Spleen (tissue), 11 donors: Measurements from ENCODE around the gene GSTM5. TPM values are rescaled to one million over a fixed set of nuclear protein-coding genes. Genes with fewer than 3 reads are reported as not detected.

ENCODE experiments used
- DNase-seq: peaks from one replicate; pipeline ENCODE4 v3.0.0-alpha.2; 2020
- H3K27ac ChIP-seq, 8 donors: fragments of 200-600 bp; sonication (generic) in 7 of 8; 1 replicate in 4 of 8; 2 replicates in 4 of 8; pipeline versions ENCODE4 v1.5.0 to v1.8.0; 2016 to 2021; ENCODE audit warnings: inconsistent platforms in 4 of 8, mild to moderate bottlenecking in 4 of 8, moderate library complexity in 1 of 8
- H3K27me3 ChIP-seq, 7 donors: fragments of 200-600 bp; sonication (generic) in 6 of 7; replicated peaks in 1 of 7; 1 replicate in 4 of 7; 2 replicates in 3 of 7; pipeline versions ENCODE4 v1.5.0 to v1.8.0; 2016 to 2021; ENCODE audit warnings: inconsistent platforms in 3 of 7, mild to moderate bottlenecking in 1 of 7
- H3K36me3 ChIP-seq, 6 donors: fragments of 200-600 bp; sonication (generic) in 5 of 6; 1 replicate in 4 of 6; 2 replicates in 2 of 6; pipeline versions ENCODE4 v1.5.0 to v1.8.0; 2016 to 2021; ENCODE audit warnings: inconsistent platforms in 2 of 6
- H3K4me1 ChIP-seq, 6 donors: fragments of 200-600 bp; sonication (generic) in 5 of 6; 1 replicate in 3 of 6; 2 replicates in 3 of 6; pipeline versions ENCODE4 v1.5.0 to v1.8.0; 2016 to 2021; ENCODE audit warnings: inconsistent platforms in 3 of 6
- H3K4me3 ChIP-seq, 8 donors: fragments of 200-600 bp; sonication (generic) in 7 of 8; 1 replicate in 4 of 8; 2 replicates in 4 of 8; pipeline versions ENCODE4 v1.5.0 to v1.8.0; 2016 to 2021; ENCODE audit warnings: inconsistent platforms in 4 of 8, mild to moderate bottlenecking in 4 of 8, moderate library complexity in 2 of 8
- H3K9me3 ChIP-seq, 8 donors: fragments of 200-600 bp; sonication (generic) in 7 of 8; 1 replicate in 4 of 8; 2 replicates in 4 of 8; pipeline versions ENCODE4 v1.5.0 to v1.8.0; 2016 to 2021; ENCODE audit warnings: inconsistent platforms in 4 of 8
- CTCF ChIP-seq, 11 experiments: fragments of 200-600 bp in 7 of 11; fragments of 450-650 bp in 4 of 11; sonication (generic) in 4 of 11; IDR thresholded peaks in 8 of 11; conservative IDR thresholded peaks in 3 of 11; 1 replicate in 7 of 11; 2 replicates in 4 of 11; pipeline versions ENCODE4 v1.4.0 to v1.8.0; 2016 to 2021; ENCODE audit warnings: antibody characterized with exemption in 11 of 11, inconsistent platforms in 4 of 11, mild to moderate bottlenecking in 1 of 11
- POLR2A ChIP-seq, 3 donors: fragments of 450-650 bp; IDR thresholded peaks; one replicate each; pipeline ENCODE4 v1.5.1; 2017; ENCODE audit warnings: antibody characterized with exemption in 3 of 3, mild to moderate bottlenecking in 1 of 3
- POLR2AphosphoS5 ChIP-seq, 3 donors: sonication (generic); formaldehyde crosslinking; IDR thresholded peaks; one replicate each; pipeline ENCODE4 v1.5.1; 2017; ENCODE audit warnings: antibody characterized with exemption in 3 of 3
- WGBS, 5 donors: extraction: QIAGEN DNeasy Blood & Tissue Kit in 3 of 5; methylation state at CpG; one replicate each; pipeline versions ENCODE4 v1.1.5 to v1.1.7; 2013 to 2018; 5-methylcytosine and 5-hydroxymethylcytosine counted together
- intact Hi-C: fragments of 100-400 bp; cut with DNase I; formaldehyde crosslinking; loops from one replicate; pipeline ENCODE4 v1.15.0; 2023; ENCODE audit warnings: low total_unique reads
- polyA plus RNA-seq, 3 donors: library from polyadenylated mRNA; stranded (reverse); fragments of 200-250 nt; gene quantifications; one replicate each; pipeline ENCODE4 v1.2.1, GENCODE V29; 2013
- total RNA-seq, 7 donors: library from RNA; depleted of rRNA in 3 of 7; stranded (reverse); fragments of >200 nt in 3 of 7; fragmentation: NEBNext Ultra II Directional in 4 of 7; extraction: Animal tissue kit (Norgen Biotek cat#: 25700) in 4 of 7; gene quantifications; one replicate each; pipeline versions ENCODE4 v1.1.0 to v1.2.1, GENCODE V29; 2016 to 2021
- donor health status: healthy with polysubstance abuse.
- donor health status: DM: no; HTN: no; CAD: no; lungs with moderate emphysema.
- donor health status: DM: no; HTN: no; CAD: no.
- donor health status: Bipolar disorder and iron deficiency.
- donor health status: healthy.
- donor health status: DM: no; HTN: no; CAD: no.
- donor health status: DM: yes; HTN: yes; CAD: no.

GSTM5 gene
- total and polyA plus RNA-seq, 10 donors: 1.4 to 13.1 (median 3.5) TPM

GRCh38 chr1:109726007-109726406 is 14.0 kb downstream of the GSTM5 start:
- no peaks in the 10 kb centered on the region for H3K4me1 ChIP-seq
- H3K27me3 ChIP-seq: no peaks in the 10 kb centered on the region
- TF ChIP-seq POLR2AphosphoS5 (IDR thresholded peaks at IDR 0.05): no peak
- no peak for TF ChIP-seq CTCF (IDR thresholded peaks at IDR 0.05 in 8 of 11, conservative IDR thresholded peaks at IDR 0.05 in 3 of 11)
- TF ChIP-seq POLR2A (IDR thresholded peaks at IDR 0.05): no peak
- DNase-seq: no peak
- 77 to 96% (median 79%) methylated on average over 1 of the region's 1 CpG for WGBS, 5 donors
- no peak overlapping the region for H3K4me3 ChIP-seq
- intact Hi-C loops: no loop called here
- no peak overlapping the region for H3K27ac ChIP-seq
- no peaks in the 10 kb centered on the region for H3K9me3 ChIP-seq
- H3K36me3 ChIP-seq: no peaks in the 10 kb centered on the region

- no peaks in the 10 kb centered on the region for H3K27me3 ChIP-seq
- H3K4me3 ChIP-seq: no peak overlapping the region
- no peaks in the 10 kb centered on the region for H3K4me1 ChIP-seq
- H3K9me3 ChIP-seq: no peaks in the 10 kb centered on the region
- no peak overlapping the region for H3K27ac ChIP-seq
- H3K36me3 ChIP-seq: no peaks in the 10 kb centered on the region
- 86 to 93% (median 89%) methylated on average over 12 of the region's 12 CpGs for WGBS, 5 donors
- TF ChIP-seq POLR2A (IDR thresholded peaks at IDR 0.05) (no peak), CTCF (IDR thresholded peaks at IDR 0.05 in 8 of 11, conservative IDR thresholded peaks at IDR 0.05 in 3 of 11) (no peak), POLR2AphosphoS5 (IDR thresholded peaks at IDR 0.05) (no peak)
- DNase-seq: no peak
- intact Hi-C loops: no loop called here
These were observed 14.8 kb downstream of the GSTM5 start for GRCh38 chr1:109726728-109727373.

GRCh38 chr1:109728870-109729269 is 16.8 kb downstream of the GSTM5 start:
- no peak for TF ChIP-seq POLR2A (IDR thresholded peaks at IDR 0.05)
- no peak for TF ChIP-seq CTCF (IDR thresholded peaks at IDR 0.05 in 8 of 11, conservative IDR thresholded peaks at IDR 0.05 in 3 of 11)
- TF ChIP-seq POLR2AphosphoS5 (IDR thresholded peaks at IDR 0.05): no peak
- 82 to 93% (median 89%) methylated on average over 7 of the region's 7 CpGs for WGBS, 5 donors
- H3K4me1 ChIP-seq: no peaks in the 10 kb centered on the region
- DNase-seq: no peak
- no peak overlapping the region for H3K27ac ChIP-seq
- H3K9me3 ChIP-seq: peaks cover 0 to 2% (median 0%) of the 10 kb centered on the region in 8 donors
- H3K36me3 ChIP-seq: no peaks in the 10 kb centered on the region
- H3K27me3 ChIP-seq: no peaks in the 10 kb centered on the region
- intact Hi-C loops: no loop called here
- no peak overlapping the region for H3K4me3 ChIP-seq

GRCh38 chr1:109730666-109731065 is 18.6 kb downstream of the GSTM5 start:
- Histone ChIP-seq H3K27ac (no peak overlapping the region), H3K4me1 (no peaks in the 10 kb centered on the region), H3K9me3 (peaks cover 0 to 2% (median 0%) of the 10 kb centered on the region in 8 donors), H3K4me3 (no peak overlapping the region), H3K27me3 (no peaks in the 10 kb centered on the region), H3K36me3 (no peaks in the 10 kb centered on the region)
- 78 to 93% (median 87%) methylated on average over 6 of the region's 6 CpGs for WGBS, 5 donors
- TF ChIP-seq POLR2AphosphoS5 (IDR thresholded peaks at IDR 0.05): no peak
- TF ChIP-seq CTCF (IDR thresholded peaks at IDR 0.05 in 8 of 11, conservative IDR thresholded peaks at IDR 0.05 in 3 of 11): no peak
- TF ChIP-seq POLR2A (IDR thresholded peaks at IDR 0.05): no peak
- intact Hi-C loops: loop anchor here (2.0 kb wide), 1 partner anchor 28 kb away; no protein-coding TSS in a partner anchor
- no peak for DNase-seq
